Measurements from ENCODE around the gene LCN12.

GRCh38 chr9:136983656-136984314, 31.7 kb downstream of the LCN12 start:
- TF ChIP-seq CTCF (IDR thresholded peaks at IDR 0.05) = no peak
- TF ChIP-seq POLR2AphosphoS5 (IDR thresholded peaks at IDR 0.05) = no peak

Data from gastroesophageal sphincter (tissue), 3 donors.